Stimulated activated CD4-positive, alpha-beta T cell treated with anti-CD3 and anti-CD28 coated beads, Interleukin-2, amount 100 ng/mL, for 4 hours (primary cell): ENCODE measurements around the gene PITPNM1.
A peak's percentile ranks its signal among the peaks of the same experiment; 100 is the strongest.
"Not testable (repeated sequence)": the region's sequence is repeated elsewhere in the genome, so short reads cannot be mapped to it uniquely, and the experiment has no call there.

ENCODE experiments used
- DNase-seq: peaks from one replicate; pipeline ENCODE4 v3.0.0-alpha.2; 2020; ENCODE audit warnings: low read depth

Gene PITPNM1

DNA sequence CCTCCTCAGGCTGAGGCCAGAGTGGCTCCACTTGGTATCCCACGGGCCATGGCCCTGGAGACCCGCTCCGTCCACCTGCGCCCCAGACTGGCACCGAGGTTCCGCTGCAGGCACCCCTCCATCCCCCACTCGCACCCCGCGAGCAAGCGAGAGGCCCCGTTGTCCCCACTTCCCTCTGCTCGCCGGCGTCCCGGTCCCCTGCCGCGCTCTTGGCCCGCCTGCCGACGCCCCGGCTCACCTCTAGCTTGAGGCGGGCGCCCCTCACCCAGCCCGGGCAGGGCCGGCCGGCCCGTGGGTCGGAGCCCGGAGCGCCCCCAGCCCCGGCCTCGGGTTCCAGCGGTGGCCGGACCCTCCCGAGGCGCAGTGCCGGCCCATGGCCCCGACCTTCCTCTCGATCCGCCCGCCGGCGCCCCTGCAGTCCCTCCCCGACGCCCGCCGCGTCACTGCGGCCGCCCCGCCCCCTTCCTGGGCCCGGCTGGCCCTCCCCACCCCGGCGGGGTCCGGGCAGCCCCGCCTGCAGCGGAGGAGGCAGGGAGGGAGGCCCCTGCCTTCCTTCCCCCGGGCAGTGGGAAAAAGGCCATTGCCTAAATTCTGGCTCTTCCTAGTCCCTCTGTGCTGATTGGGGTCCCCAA is at the start of gene PITPNM1:
PITPNM1 (minus strand) TSS at position 414 of the 632 bp plus-strand sequence. CDS start 1,183 bp downstream, outside the sequence.
- peak; percentile 52 for DNase-seq

DNA sequence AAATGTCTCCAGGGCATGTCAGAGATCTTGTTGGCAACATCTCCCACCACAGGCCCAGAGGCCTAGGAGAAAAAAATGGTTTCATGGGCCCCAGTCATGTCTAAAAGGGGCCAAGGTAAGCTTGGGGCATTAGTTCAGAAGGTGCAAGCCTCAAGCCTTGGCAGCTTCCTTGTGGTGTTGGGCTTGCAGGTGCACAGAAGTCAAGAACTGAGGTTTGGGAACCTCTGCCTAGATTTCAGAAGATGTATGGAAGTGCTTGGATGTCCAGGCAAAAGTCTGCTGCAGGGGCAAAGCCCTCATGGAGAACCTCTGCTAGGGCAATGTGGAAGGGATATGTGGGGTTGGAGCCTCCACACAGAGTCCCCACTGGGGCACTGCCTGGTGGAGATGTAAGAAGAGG is 46.5 kb upstream of the PITPNM1 start:
- not testable (repeated sequence) for DNase-seq

- no peak for DNase-seq
Measured at GRCh38 chr11:67551127-67551526, 46.0 kb upstream of the PITPNM1 start.

DNA sequence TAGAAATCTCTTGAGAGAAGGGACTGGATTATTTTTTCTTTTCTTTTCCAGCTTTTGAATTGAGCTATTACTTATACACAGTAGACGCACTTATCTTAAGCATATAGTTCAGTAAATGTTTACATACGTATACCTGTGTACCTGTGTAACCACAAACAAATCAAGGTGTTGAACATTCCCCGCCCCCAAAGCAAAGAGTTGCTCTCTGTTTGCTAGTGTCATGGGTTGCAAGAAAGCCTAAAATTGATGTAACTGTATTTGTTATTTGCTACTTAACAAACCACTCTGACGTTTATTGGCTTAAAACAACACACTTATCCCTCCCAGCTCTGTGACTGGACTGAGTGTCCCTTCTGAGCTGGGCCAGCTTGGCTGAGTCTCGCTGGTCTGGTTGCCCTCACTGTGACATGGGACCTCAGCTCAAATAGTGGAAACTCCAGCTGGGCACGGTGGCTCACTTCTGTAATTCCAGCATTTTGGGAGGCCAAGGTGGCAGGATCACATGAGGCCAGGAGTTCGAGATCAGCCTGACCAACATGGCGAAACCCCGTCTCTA is 43.5 kb upstream of the PITPNM1 start:
- DNase-seq, result no peak

GRCh38 chr11:67548112-67548511 is 42.9 kb upstream of the PITPNM1 start:
- DNase-seq, result not testable (repeated sequence)

DNA sequence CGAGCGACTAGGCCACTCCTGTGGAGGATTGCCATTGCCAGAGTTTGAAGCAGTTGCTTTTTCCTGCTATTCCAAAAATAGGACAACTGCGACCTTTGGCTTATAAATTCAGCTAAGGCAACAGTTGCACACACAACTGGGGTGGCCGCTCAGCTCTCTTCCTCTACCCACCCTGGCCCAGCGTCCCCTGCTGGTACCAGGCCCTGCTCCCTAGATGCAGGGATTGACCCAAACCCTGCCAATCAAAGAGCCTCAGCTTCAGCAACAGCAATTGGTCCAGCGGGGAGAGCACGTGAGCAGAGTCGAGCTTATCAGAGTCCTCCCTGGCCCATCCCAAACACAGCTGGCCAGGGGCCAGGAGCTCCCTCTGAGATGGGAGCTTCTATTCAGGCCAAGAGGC is 40.1 kb upstream of the PITPNM1 start:
- no peak for DNase-seq

DNA sequence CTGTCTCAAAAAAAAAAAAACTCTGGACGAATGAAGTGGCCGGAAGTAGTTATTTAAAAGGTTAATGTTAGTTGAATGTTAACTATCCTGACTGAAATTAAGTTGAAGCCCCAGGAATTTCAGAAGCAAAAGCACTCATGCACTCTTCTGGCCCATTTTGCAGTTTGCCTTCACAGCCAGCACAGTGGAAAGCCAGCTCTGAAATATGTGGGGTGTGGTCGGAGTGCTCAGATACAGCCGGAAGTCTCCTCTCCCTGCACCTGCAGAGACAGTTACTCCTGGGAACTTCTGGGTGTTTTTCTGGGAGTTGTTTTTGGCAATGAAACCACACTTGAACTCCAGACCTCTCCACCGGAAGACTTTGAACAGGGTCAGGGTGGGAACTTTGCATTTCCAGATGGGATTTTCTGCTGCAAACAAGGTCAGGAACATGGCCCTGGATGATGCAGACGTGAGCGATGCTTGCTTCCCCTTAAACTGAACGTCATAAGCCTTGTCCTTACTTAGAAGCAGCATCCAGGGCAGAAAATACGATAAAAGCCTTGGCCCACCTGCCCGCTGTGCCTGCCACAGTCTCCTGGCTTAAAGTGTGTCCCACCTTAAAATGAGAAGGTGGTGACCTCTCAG is 39.6 kb upstream of the PITPNM1 start:
- no peak for DNase-seq

DNA sequence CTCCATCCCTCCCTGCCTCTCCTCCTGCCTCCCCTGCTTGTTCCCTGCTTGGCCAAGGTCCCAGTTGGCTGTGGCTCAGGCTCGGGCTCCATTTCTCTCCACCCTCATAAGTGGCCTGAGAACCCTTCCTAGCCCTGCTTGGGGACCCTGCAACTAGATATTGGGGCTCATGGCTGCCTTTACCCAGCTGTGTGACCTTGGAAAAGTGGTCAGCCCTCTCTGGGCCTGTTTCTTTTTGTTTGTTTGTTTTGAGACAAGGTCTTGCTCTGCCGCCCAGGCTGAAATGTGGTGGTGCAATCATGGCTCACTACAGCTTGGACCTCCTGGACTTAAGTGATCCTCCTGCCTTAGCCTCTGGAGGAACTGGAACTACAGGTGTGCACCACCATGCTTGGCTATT is 38.4 kb upstream of the PITPNM1 start:
- no peak for DNase-seq

- no peak for DNase-seq
Measured at GRCh38 chr11:67542971-67543370, 37.8 kb upstream of the PITPNM1 start.

DNA sequence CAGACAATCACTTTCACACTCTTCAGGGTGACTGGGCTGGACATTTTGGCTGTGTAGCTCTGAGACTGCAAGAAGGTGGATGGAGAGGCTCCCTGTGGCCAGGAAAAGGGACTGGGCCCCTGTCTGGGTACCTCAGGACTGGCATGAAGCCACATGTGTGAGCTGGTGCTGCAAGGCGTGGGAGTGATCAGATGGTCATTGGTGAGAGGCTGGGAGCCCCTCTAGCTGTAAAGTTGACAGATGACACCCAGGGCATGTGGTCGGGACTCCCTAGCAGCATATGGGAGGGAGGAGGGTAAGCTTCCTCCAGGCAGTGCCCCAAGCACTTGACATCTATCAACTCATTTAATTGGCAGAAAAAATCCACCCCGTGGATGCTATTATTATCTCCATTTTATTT is 37.0 kb upstream of the PITPNM1 start:
- no peak for DNase-seq

DNA sequence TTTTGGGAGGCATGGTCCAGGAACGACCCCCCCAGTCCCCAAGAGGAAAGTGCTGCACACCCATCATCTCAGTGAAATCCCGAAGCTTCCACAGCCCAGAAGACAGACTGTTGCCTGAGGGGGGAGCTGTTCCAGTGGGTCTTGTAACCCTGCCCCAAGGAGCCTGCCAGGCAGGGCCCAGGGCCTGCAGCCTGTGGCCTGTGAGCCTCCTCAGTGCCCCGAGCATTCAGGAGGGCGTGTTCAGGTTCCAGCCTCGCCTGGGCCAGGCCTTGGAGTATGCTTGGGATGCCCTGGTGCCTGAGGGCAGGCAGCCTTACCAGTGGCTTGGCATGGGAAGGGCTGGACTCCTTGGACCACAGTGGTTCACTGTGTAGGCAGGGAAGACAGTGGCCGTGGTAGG is 36.0 kb upstream of the PITPNM1 start:
- no peak for DNase-seq

DNA sequence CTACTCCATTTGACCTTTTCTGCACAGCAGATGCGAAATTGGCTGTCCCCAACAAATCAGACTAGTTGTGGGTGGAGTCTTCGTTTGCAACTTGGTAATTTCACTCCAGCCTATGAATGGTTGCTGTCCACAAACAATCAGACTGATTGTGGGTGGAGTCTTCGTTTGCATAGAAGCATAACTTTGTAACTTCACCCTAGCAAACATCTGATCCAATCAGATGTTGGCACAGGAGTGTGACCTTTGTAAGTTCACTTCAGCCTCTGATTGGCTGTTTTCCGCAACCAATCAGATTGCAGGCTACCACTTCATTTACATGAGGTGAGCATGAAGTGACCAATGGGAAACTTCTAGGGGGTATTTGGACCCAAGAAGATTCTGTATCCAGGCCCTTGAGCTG is 34.4 kb upstream of the PITPNM1 start:
- DNase-seq, result no peak

DNA sequence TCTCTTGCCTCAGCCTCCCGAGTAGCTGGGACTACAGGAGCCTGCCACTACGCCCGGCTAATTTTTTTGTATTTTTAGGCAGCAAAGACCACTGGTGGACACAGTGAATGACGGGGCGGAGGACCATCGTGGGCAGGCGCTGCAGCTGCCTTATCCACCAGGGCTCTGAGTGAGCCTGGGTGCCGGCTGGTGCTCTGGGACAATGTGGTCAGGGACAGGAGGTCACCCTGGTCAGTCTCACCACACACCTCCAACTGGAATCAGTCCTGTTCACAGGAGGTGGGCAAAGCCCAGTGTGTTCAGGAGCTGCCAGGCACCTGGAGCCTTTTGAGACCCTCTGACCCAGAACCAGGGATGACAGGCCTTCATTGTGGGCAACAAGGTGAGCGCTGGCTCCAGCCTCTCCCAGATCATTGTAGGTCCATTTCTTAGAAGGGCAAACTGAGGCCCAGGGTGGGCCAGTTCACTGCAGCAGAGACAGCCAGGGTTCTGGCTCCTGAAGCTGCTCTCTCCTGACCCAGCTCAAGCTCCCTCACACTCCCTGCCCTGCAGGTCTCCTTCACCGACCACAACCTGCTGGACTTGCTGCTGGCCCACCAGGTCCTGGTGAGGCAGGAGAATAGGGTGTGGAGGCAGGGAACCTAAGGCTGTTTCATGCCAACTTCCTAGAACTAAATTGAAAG is 33.8 kb upstream of the PITPNM1 start:
- no peak for DNase-seq

GRCh38 chr11:67538306-67538705 is 33.1 kb upstream of the PITPNM1 start:
- no peak for DNase-seq

- no peak for DNase-seq
Measured at GRCh38 chr11:67535561-67535960, 30.4 kb upstream of the PITPNM1 start.

GRCh38 chr11:67534070-67534679 is 29.0 kb upstream of the PITPNM1 start:
- no peak for DNase-seq

- no peak for DNase-seq
Measured at GRCh38 chr11:67532889-67533288, 27.7 kb upstream of the PITPNM1 start.

- no peak for DNase-seq
Measured at GRCh38 chr11:67530282-67530592, 25.1 kb upstream of the PITPNM1 start.

- no peak for DNase-seq
Measured at GRCh38 chr11:67528376-67528775, 23.2 kb upstream of the PITPNM1 start.

DNA sequence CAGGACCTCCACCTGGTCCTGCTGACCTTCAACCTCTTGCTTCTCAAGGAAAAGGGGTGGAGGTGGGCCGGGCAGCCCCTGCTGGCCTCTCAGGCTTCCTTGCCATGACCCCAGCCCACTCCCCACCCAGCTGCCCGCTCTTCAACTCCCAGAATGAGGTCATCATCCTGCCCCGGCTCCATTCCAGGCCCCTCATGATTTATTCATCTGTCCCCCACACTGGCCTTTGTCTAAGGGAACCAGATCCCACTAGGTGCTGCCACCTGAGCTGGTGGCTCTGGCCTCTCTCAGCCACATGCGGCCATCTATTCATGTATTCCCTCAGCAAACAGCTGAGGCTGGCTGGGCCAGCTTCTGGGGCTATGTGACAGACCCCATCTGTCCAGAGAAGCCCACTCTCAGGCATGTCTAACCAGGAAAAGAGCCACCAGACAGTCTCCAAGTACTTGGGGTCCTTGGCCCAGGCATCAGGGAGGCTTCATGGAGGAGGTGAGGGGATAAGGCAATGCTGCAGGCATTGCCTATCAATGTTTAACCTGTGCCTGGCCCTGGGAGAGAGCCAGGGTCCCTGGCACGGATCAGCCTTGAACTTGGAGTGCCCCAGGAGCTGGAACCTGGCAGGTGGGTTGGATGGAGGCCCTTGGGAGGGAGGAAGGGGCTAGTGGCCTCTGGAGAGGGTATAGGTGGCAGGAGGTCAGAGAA is 20.3 kb upstream of the PITPNM1 start:
- DNase-seq, result no peak

GRCh38 chr11:67524480-67524808 is 19.3 kb upstream of the PITPNM1 start:
- DNase-seq, result no peak
